IMR-90 (cell line): Measurements from ENCODE around the gene C7orf25. TPM values are rescaled to one million over a fixed set of nuclear protein-coding genes. Genes with fewer than 3 reads are reported as not detected.

Experiments used
- ATAC-seq: fragments of 200-7000 bp; cut with Tn5 transposase; 2 replicates; pipeline ENCODE4 v1.9.1; 2020; ENCODE audit warnings: low read depth, mild to moderate bottlenecking, moderate library complexity
- BruUV-seq: library from RNA; stranded (reverse); fragments of 400-500 nt; replicated peaks from 2 replicates; lab custom pipeline; 2021; lab: Mats Ljungman, UMichigan
- CTCF ChIA-PET: fragments of 300-600 bp; formaldehyde crosslinking; extraction: SDS; loops from one replicate; lab custom pipeline; 2021; ENCODE audit warnings: antibody characterized with exemption; lab: Yijun Ruan, JAX
- POLR2A ChIA-PET: fragments of 300-600 bp; sonication (Branson Sonifier 250); formaldehyde crosslinking; loops from one replicate; lab custom pipeline; 2022; ENCODE audit warnings: antibody characterized with exemption; ENCODE audit not compliant: unreplicated experiment; lab: Charles Lee
- DNase-seq: peaks from one replicate; pipeline ENCODE4 v3.0.0; 2013
- H2AFZ ChIP-seq: replicated peaks from 2 replicates; pipeline ENCODE3; 2013; ENCODE audit warnings: low read length, mild to moderate bottlenecking; ENCODE audit not compliant: poor library complexity
- H2AK5ac ChIP-seq: 2 replicates; pipeline ENCODE4 v1.6.1; 2013; ENCODE audit warnings: low read depth, low read length, inconsistent platforms
- H2AK9ac ChIP-seq: replicated peaks from 2 replicates; pipeline ENCODE3; 2013; ENCODE audit warnings: mild to moderate bottlenecking, low read depth, low read length, moderate library complexity; ENCODE audit not compliant: poor library complexity
- H2BK120ac ChIP-seq: 2 replicates; pipeline ENCODE4 v1.6.1; 2013; ENCODE audit warnings: low read depth, low read length, inconsistent platforms
- H2BK15ac ChIP-seq: 3 replicates; pipeline ENCODE4 v1.6.1; 2013; ENCODE audit warnings: low read depth, low read length, inconsistent platforms
- H2BK20ac ChIP-seq: 2 replicates; pipeline ENCODE4 v1.6.1; 2013; ENCODE audit warnings: low read depth, mild to moderate bottlenecking, inconsistent platforms, low read length, moderate library complexity
- H2BK5ac ChIP-seq: 2 replicates; pipeline ENCODE4 v1.6.1; 2013; ENCODE audit warnings: mild to moderate bottlenecking, low read depth, low read length, inconsistent platforms; ENCODE audit not compliant: poor library complexity, severe bottlenecking
- H3K14ac ChIP-seq: replicated peaks from 2 replicates; pipeline ENCODE4 v1.6.1; 2013; ENCODE audit warnings: low read depth, low read length, inconsistent platforms
- H3K18ac ChIP-seq: 2 replicates; pipeline ENCODE4 v1.6.1; 2013; ENCODE audit warnings: low read depth, low read length, control low read depth
- H3K23ac ChIP-seq: 2 replicates; pipeline ENCODE4 v1.6.1; 2013; ENCODE audit warnings: low read depth, low read length, inconsistent platforms
- H3K27ac ChIP-seq: 2 replicates; pipeline ENCODE4 v1.5.1; 2013; ENCODE audit warnings: mild to moderate bottlenecking, control low read depth, low read length; ENCODE audit not compliant: insufficient read depth
- H3K27me3 ChIP-seq: 2 replicates; pipeline ENCODE4 v1.6.1; 2013; ENCODE audit warnings: low read length; ENCODE audit not compliant: control insufficient read depth, insufficient read depth
- H3K36me3 ChIP-seq: 2 replicates; pipeline ENCODE4 v1.6.1; 2013; ENCODE audit warnings: low read length, mixed read lengths; ENCODE audit not compliant: control insufficient read depth, insufficient read depth
- H3K4ac ChIP-seq: 2 replicates; pipeline ENCODE4 v1.6.1; 2013; ENCODE audit warnings: low read depth, low read length, inconsistent platforms
- H3K4me1 ChIP-seq: 2 replicates; pipeline ENCODE4 v1.6.1; 2013; ENCODE audit warnings: low read length, mixed read lengths; ENCODE audit not compliant: control insufficient read depth, insufficient read depth
- H3K4me2 ChIP-seq: 2 replicates; pipeline ENCODE4 v1.6.1; 2013; ENCODE audit warnings: low read depth, mild to moderate bottlenecking, control low read depth, low read length, moderate library complexity
- H3K4me3 ChIP-seq: 2 replicates; pipeline ENCODE4 v1.5.1; 2013; ENCODE audit warnings: low read depth, mild to moderate bottlenecking, control low read depth, low read length, moderate library complexity; ENCODE audit not compliant: insufficient read depth
- H3K56ac ChIP-seq: 2 replicates; pipeline ENCODE4 v1.6.1; 2013; ENCODE audit warnings: low read length, inconsistent platforms; ENCODE audit not compliant: insufficient read depth; ENCODE audit errors: extremely low read depth
- H3K79me1 ChIP-seq, 2 experiments: 2 replicates each; pipeline ENCODE4 v1.6.1; 2013; ENCODE audit warnings: low read length in 2 of 2, inconsistent platforms in 1 of 2, low read depth in 1 of 2
- H3K9ac ChIP-seq: 2 replicates; pipeline ENCODE4 v1.6.1; 2013; ENCODE audit warnings: low read depth, low read length, control low read depth
- H3K9me1 ChIP-seq: 2 replicates; pipeline ENCODE4 v1.6.1; 2013; ENCODE audit warnings: low read length, inconsistent platforms; ENCODE audit not compliant: insufficient read depth
- H3K9me3 ChIP-seq: 2 replicates; pipeline ENCODE4 v1.6.1; 2013; ENCODE audit warnings: low read length; ENCODE audit not compliant: control insufficient read depth, insufficient read depth
- H4K20me1 ChIP-seq: 2 replicates; pipeline ENCODE4 v1.6.1; 2013; ENCODE audit warnings: low read length, inconsistent platforms; ENCODE audit not compliant: insufficient read depth
- H4K5ac ChIP-seq: 2 replicates; pipeline ENCODE4 v1.6.1; 2013; ENCODE audit warnings: mild to moderate bottlenecking, low read depth, low read length, control low read depth
- H4K8ac ChIP-seq, 2 experiments: 2 replicates each; pipeline ENCODE4 v1.6.1; 2013; ENCODE audit warnings: low read depth in 2 of 2, low read length in 2 of 2, control low read depth in 1 of 2, inconsistent platforms in 1 of 2
- H4K91ac ChIP-seq: 2 replicates; pipeline ENCODE4 v1.6.1; 2013; ENCODE audit warnings: low read depth, low read length, inconsistent platforms; ENCODE audit not compliant: insufficient read depth
- BHLHE40 ChIP-seq: fragments of 150-350 bp; IDR thresholded peaks from 2 replicates; pipeline ENCODE4 v1.6.1; 2016; ENCODE audit warnings: mild to moderate bottlenecking, low read depth, low read length
- CEBPB ChIP-seq: IDR thresholded peaks from 2 replicates; pipeline ENCODE4 v1.6.1; 2012; ENCODE audit warnings: low read depth, low read length, improper control_type of control experiment
- CHD1 ChIP-seq: IDR thresholded peaks from 2 replicates; pipeline ENCODE4 v1.6.1; 2012; ENCODE audit warnings: low read depth, low read length, improper control_type of control experiment
- CTCF ChIP-seq: conservative IDR thresholded peaks from 2 replicates; pipeline ENCODE4 v1.5.1; 2012; ENCODE audit warnings: mild to moderate bottlenecking, low read depth, low read length, improper control_type of control experiment
- ELK1 ChIP-seq: fragments of 150-350 bp; IDR thresholded peaks from 2 replicates; pipeline ENCODE4 v1.6.1; 2016; ENCODE audit warnings: low read depth, mild to moderate bottlenecking, low read length, moderate library complexity, borderline replicate concordance
- FOS ChIP-seq: fragments of 150-350 bp; IDR thresholded peaks from 2 replicates; pipeline ENCODE4 v1.6.1; 2016; ENCODE audit warnings: low read depth, low read length
- MAZ ChIP-seq: IDR thresholded peaks from 2 replicates; pipeline ENCODE4 v1.6.1; 2012; ENCODE audit warnings: low read depth, mild to moderate bottlenecking, low read length, improper control_type of control experiment, moderate library complexity, borderline replicate concordance
- MXI1 ChIP-seq: IDR thresholded peaks from 2 replicates; pipeline ENCODE4 v1.6.1; 2012; ENCODE audit warnings: low read depth, mild to moderate bottlenecking, low read length, moderate library complexity, borderline replicate concordance
- NFE2L2 ChIP-seq: fragments of 150-350 bp; IDR thresholded peaks from 2 replicates; pipeline ENCODE4 v1.6.1; 2016; ENCODE audit warnings: low read depth, mild to moderate bottlenecking, low read length
- POLR2A ChIP-seq: IDR thresholded peaks from 2 replicates; pipeline ENCODE4 v1.6.1; 2012; ENCODE audit warnings: mild to moderate bottlenecking, low read depth, low read length
- RAD21 ChIP-seq: IDR thresholded peaks from 2 replicates; pipeline ENCODE4 v1.6.1; 2012; ENCODE audit warnings: low read length, improper control_type of control experiment
- RCOR1 ChIP-seq: IDR thresholded peaks from 2 replicates; pipeline ENCODE4 v1.6.1; 2012; ENCODE audit warnings: mild to moderate bottlenecking, low read length, improper control_type of control experiment; ENCODE audit not compliant: insufficient replicate concordance
- RFX5 ChIP-seq: IDR thresholded peaks from 2 replicates; pipeline ENCODE4 v1.8.0; 2012; ENCODE audit warnings: low read depth, mild to moderate bottlenecking, low read length, moderate library complexity
- SMC3 ChIP-seq: fragments of 150-350 bp; IDR thresholded peaks from 2 replicates; pipeline ENCODE4 v1.6.1; 2016; ENCODE audit warnings: low read depth, mild to moderate bottlenecking, antibody characterized with exemption, low read length, moderate library complexity
- WGBS, 2 experiments: methylation state at CpG; one replicate each; pipeline versions ENCODE4 v1.1.5 to v1.1.7; 2013; ENCODE audit warnings: missing lambda C conversion rate in 2 of 2; ENCODE audit not compliant: insufficient read length in 1 of 2; ENCODE audit errors: extremely low coverage in 2 of 2; 5-methylcytosine and 5-hydroxymethylcytosine counted together
- dilution Hi-C: fragments of 300-500 bp; cut with HindIII; formaldehyde crosslinking; loops from one replicate; pipeline ENCODE4 v1.14.3; 2018; ENCODE audit warnings: low sequenced_read_pairs; ENCODE audit not compliant: unreplicated experiment
- in situ Hi-C: fragments of 300-500 bp; cut with MboI; formaldehyde crosslinking; loops from 3 replicates; pipeline ENCODE4 v1.14.3; 2019; ENCODE audit warnings: low sequenced_read_pairs, inconsistent platforms, mixed read lengths
- intact Hi-C: fragments of 100-400 bp; cut with micrococcal nuclease; formaldehyde crosslinking; loops from 2 replicates; pipeline ENCODE4 v1.10.0; 2022
- polyA plus RNA-seq, 3 experiments: library from polyadenylated mRNA; depleted of rRNA; stranded (reverse); fragments of >200 nt; gene quantifications; 2 replicates each; pipeline ENCODE4 v1.2.3, GENCODE V29; 2012; ENCODE audit warnings: low replicate concordance in 1 of 3
- total RNA-seq: library from RNA; depleted of rRNA; stranded (reverse); fragments of >200 nt; gene quantifications from 2 replicates; pipeline ENCODE4 v1.2.3, GENCODE V29; 2012
- TF ChIP-seq, protein P1 (sequence below): fragments of 150-350 bp; IDR thresholded peaks from 2 replicates; pipeline ENCODE4 v1.6.1; 2017; ENCODE audit warnings: mild to moderate bottlenecking, antibody characterized with exemption, low read length, low read depth

C7orf25 gene
- total and polyA plus RNA-seq, 2 of the 4 experiments (the other 2 are of a cell fraction), result 4.5 to 6.1 TPM

DNA sequence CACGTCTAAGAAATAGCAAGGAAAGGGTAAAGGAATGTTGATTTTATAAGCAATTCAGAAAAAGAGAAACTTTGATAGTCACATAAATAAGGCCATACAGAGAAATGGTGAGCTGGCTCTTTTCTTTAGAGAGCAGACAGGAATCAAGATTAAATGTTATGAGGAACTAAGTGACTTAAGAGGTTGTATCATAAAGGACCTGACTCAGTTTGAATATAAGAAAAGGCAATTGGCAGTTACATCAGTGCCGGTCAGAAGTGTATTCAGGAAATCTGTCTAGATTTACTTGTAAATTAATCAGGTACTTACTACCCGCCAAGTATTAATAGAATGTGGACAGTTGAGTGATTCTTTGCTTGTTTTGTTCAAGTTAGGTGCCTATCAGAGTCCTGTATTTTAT, 22.4 kb upstream of the C7orf25 start:
- intact Hi-C loops, result loop anchor here (5.0 to 10.0 kb wide), 2 partner anchors 651 to 768 kb away; partner anchors contain the start of gene STK17A

More for the DNA sequence above, 22.4 kb upstream of the C7orf25 start:
- no CpG with 5 or more reads among the region's 3 CpGs for WGBS, 2 experiments
- Histone ChIP-seq H3K4me1 (peaks cover 4% of the 10 kb centered on the region), H4K20me1 (peaks cover 21% of the 10 kb centered on the region), H2BK20ac (no peak overlapping the region), H3K56ac (no peak overlapping the region), H3K23ac (no peak overlapping the region), H3K4me2 (no peak overlapping the region), H3K4ac (no peak overlapping the region), H3K9me1 (peaks cover 4% of the 10 kb centered on the region; the same call in 1 of the 2 replicates), H2BK5ac (no peak overlapping the region), H2BK120ac (no peak overlapping the region), H3K18ac (no peak overlapping the region), H4K5ac (no peak overlapping the region), H3K9me3 (no peaks in the 10 kb centered on the region), H3K36me3 (peaks cover 10% of the 10 kb centered on the region), H4K8ac (no peak overlapping the region), H3K27me3 (no peaks in the 10 kb centered on the region), H3K79me1 (peaks cover 17 to 50% of the 10 kb centered on the region in 2 experiments), H3K27ac (no peak overlapping the region), H3K9ac (no peak overlapping the region), H3K14ac (no peak overlapping the region), H4K91ac (no peak overlapping the region), H2AK9ac (no peak overlapping the region), H2BK15ac (no peak overlapping the region), H3K4me3 (no peak overlapping the region), H2AK5ac (no peak overlapping the region), H2AFZ (no peak overlapping the region)
- BruUV-seq, result no TSS peak
- TF ChIP-seq RFX5 (no peak), NFE2L2 (no peak), RAD21 (no peak), RCOR1 (no peak), CTCF (no peak), POLR2A (no peak), FOS (no peak), ELK1 (no peak), MAZ (no peak), SMC3 (no peak), CEBPB (no peak), BHLHE40 (no peak), MXI1 (no peak), CHD1 (no peak)
- TF ChIP-seq, protein P1, sequence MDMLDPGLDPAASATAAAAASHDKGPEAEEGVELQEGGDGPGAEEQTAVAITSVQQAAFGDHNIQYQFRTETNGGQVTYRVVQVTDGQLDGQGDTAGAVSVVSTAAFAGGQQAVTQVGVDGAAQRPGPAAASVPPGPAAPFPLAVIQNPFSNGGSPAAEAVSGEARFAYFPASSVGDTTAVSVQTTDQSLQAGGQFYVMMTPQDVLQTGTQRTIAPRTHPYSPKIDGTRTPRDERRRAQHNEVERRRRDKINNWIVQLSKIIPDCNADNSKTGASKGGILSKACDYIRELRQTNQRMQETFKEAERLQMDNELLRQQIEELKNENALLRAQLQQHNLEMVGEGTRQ, result no peak
- no peak for ATAC-seq
- CTCF ChIA-PET, result interaction anchor here (0.5 kb wide), 1 partner anchor 520 kb away, joined by 5 read pairs; no protein-coding TSS in a partner anchor
- DNase-seq, result no peak
- dilution Hi-C loops, result loop anchor here (25.0 kb wide), 1 partner anchor 303 kb away; no protein-coding TSS in a partner anchor
- POLR2A ChIA-PET, result no interaction called here
- in situ Hi-C loops, result loop anchor here (25.0 kb wide), 1 partner anchor 903 kb away; no protein-coding TSS in a partner anchor
